Astrocyte of the spinal cord (primary cell): ENCODE results near the gene NNAT.
"Not testable (repeated sequence)": the region's sequence is repeated elsewhere in the genome, so short reads cannot be mapped to it uniquely, and the experiment has no call there.

Experiments used
- DNase-seq: peaks from one replicate; pipeline ENCODE4 v3.0.0; 2011; ENCODE audit warnings: low read depth, low spot score
- H3K4me3 ChIP-seq: 2 replicates; pipeline ENCODE4 v1.5.1; 2011; ENCODE audit warnings: low read depth, mild to moderate bottlenecking, low read length, moderate library complexity
- in situ Hi-C: cut with HindIII; loops from 2 replicates; pipeline ENCODE4 v1.10.0; 2017; ENCODE audit warnings: low sequenced_read_pairs
- TF ChIP-seq, protein P1 (sequence below): IDR thresholded peaks from 2 replicates; pipeline ENCODE4 v1.5.1; 2012; ENCODE audit warnings: low read depth, mild to moderate bottlenecking, low read length, inconsistent platforms

Gene NNAT, protein sequence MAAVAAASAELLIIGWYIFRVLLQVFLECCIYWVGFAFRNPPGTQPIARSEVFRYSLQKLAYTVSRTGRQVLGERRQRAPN

DNA sequence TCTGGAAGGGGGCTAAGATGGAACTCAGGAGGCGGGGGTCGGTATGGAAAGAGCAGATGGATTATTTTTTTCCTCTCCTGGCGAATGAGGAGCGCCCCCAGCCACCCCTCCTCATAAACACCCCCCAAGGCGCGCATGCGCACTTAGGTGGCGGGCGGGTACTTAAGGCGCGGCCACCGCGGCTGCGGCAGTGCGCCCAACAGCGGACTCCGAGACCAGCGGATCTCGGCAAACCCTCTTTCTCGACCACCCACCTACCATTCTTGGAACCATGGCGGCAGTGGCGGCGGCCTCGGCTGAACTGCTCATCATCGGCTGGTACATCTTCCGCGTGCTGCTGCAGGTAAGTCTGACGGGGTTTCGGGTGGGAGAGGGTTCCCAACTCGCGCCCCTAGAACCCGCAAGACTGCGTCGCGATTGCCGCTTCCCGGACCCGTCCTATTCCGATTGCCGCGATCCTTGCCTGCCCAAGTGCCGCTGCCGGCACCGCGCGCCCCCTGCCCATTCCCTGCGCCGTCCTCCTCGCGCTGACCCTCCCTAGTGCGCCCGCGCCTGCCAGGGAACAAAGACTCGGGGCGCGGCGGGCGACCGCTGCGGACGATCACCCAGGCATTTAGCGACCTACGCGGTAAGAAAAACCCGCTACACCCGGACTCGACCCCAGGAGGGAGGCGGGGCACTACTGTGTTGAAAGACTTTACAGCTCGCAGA, at the start of gene NNAT:
NNAT (plus strand) TSS at position 190 of the 711 bp plus-strand sequence; CDS start at position 272, 82 bp downstream.
- no peak for DNase-seq
- H3K4me3 ChIP-seq = peak within 1 kb of the TSS; percentile 49
- TF ChIP-seq, protein P1, sequence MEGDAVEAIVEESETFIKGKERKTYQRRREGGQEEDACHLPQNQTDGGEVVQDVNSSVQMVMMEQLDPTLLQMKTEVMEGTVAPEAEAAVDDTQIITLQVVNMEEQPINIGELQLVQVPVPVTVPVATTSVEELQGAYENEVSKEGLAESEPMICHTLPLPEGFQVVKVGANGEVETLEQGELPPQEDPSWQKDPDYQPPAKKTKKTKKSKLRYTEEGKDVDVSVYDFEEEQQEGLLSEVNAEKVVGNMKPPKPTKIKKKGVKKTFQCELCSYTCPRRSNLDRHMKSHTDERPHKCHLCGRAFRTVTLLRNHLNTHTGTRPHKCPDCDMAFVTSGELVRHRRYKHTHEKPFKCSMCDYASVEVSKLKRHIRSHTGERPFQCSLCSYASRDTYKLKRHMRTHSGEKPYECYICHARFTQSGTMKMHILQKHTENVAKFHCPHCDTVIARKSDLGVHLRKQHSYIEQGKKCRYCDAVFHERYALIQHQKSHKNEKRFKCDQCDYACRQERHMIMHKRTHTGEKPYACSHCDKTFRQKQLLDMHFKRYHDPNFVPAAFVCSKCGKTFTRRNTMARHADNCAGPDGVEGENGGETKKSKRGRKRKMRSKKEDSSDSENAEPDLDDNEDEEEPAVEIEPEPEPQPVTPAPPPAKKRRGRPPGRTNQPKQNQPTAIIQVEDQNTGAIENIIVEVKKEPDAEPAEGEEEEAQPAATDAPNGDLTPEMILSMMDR = no peak
- in situ Hi-C loops = no loop called here

DNA sequence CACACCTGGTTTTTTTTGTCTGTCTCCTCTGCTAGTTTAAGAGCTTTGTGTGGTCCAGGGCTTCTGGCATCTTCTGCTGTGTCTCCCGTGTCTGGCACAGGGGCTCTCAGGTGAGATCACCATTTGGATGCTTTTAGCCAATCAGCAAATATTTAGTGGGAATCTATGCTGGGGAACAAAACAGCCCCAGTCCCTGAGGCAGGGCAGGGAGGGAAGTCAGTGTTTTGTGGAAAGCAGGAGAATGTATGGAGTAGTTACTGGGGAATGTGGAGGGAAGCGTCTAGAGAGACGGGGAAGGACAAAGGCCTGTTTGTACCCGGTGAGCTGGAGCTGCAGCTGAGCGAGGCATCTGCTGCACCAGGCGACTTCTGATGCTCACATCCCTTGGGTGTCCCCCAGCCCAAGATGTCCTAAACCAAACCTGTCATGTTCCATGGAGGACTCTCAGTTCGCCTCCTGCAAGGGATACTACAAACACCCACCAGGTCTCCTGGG, 49.3 kb upstream of the NNAT start:
- no peak for DNase-seq
- TF ChIP-seq, protein P1 = no peak
- in situ Hi-C loops = no loop called here
- H3K4me3 ChIP-seq = no peak overlapping the region

DNA sequence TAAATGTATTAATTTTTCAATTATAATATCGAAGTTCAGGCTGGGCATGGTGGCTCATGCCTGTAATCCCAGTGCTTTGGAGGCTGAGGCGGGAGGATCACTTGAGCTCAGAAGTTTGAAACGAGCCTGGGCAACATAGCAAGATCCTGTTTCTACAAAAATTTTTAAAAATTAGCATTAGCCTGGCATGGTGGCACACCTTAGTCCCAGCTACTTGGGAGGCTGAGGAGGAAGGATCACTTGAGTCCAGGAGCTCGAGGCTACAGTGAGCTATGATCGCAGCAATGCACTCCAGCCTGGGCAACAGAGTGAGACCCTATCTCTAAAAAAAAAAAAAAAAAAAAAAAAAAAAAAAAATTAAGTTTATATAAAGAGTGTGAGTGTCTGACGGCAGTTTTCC, 48.6 kb upstream of the NNAT start:
- H3K4me3 ChIP-seq, in situ Hi-C loops, DNase-seq: not testable (repeated sequence)

DNA sequence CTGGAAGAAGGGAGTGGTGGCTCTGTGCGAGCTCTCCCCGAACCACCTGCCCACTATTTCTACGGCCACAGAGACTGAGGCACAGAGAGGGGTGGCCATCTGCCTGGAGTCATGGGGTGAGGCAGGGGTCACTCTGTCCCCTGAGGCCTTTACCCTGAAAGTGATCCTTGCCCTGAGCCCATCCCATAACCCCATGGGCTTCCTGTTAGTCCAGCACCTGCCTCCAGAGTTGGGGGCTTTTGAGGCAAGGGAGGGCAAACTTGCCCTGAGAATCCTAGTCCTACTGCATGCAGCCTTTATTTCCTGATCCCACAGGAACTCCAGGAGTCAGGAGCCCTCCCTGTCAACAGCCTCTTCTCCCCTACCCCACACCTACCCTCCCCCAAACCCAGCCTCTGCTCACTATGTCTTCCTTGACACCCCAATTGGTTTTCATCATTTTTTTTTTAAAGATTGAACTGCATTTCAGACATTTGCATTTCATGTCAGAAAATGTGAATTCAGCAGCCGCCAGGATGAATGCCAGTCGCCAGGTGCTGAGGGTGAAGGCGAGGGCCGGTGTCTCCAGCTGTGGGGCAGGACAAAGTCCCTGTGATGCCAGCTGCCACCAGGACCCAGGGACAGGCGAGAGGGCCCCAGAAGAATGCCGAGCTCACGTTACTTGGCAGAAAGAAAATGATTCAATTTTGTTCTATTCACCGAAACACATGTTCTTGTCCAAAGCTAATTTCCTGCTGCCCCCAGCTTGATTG, 47.6 kb upstream of the NNAT start:
- DNase-seq = no peak
- H3K4me3 ChIP-seq = no peak overlapping the region
- in situ Hi-C loops = no loop called here
- TF ChIP-seq, protein P1 = no peak

DNA sequence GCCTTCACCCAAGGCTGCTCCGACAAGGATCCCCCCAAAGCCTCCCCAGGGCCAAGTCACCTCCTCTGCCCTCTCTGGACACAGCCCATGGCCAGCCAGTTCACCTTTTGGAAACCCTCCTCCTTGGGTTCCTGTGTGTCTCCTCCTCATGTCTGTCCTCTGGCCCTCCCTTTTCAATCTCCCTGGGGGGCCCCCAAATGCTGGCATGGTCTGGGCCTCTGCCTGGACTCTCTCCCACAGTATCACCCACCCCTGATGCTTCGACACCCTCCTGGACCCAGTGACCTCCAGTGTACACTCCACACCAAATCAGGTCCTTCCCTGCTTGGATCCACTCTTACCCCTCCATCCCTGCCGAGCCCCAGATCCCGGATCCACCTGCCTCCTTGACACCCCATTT, 46.7 kb upstream of the NNAT start:
- in situ Hi-C loops = no loop called here
- DNase-seq = no peak
- TF ChIP-seq, protein P1 = no peak
- no peak overlapping the region for H3K4me3 ChIP-seq

DNA sequence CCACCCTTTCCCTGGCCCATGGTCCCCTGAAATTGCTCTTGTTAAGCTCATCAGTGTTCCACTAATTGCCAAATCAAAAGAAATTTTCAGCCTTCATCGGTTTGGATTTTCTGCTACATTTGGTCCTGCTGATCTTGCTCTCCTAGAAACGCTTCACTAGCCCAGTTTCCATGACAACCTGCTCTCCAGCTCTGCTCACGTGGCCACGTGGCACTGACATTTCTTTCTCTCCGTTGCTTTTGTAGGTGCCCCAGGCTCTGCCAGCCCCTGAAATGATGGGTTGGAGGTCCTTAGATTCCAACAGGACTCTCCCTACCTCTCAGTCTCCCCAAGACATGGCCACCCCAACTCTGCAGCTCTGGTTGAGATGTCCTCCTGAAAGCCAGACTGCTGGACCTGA, 45.8 kb upstream of the NNAT start:
- no peak overlapping the region for H3K4me3 ChIP-seq
- in situ Hi-C loops = no loop called here
- TF ChIP-seq, protein P1 = no peak
- DNase-seq = no peak

DNA sequence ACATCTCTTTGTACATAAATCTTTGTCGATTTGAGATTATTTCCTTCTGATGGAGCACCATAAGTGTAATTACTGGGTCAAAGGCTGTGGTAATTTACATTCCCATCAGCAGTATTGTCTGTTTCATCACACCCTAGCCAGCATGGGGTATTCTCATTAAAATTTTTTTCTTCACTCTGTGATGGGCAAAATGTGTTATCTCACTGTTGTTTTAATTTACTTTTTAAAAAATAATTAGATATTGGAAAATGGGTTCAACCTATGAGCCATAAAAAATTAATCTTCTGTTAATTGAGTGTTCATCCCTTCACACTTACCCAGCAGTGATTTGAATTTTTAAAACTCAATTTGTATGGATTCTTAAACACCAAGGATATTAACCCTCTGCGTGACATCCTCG, 44.0 kb upstream of the NNAT start:
- TF ChIP-seq, protein P1 = no peak
- no peak overlapping the region for H3K4me3 ChIP-seq
- no peak for DNase-seq
- in situ Hi-C loops = no loop called here
